Measurements from ENCODE around the gene CASK.

DNA sequence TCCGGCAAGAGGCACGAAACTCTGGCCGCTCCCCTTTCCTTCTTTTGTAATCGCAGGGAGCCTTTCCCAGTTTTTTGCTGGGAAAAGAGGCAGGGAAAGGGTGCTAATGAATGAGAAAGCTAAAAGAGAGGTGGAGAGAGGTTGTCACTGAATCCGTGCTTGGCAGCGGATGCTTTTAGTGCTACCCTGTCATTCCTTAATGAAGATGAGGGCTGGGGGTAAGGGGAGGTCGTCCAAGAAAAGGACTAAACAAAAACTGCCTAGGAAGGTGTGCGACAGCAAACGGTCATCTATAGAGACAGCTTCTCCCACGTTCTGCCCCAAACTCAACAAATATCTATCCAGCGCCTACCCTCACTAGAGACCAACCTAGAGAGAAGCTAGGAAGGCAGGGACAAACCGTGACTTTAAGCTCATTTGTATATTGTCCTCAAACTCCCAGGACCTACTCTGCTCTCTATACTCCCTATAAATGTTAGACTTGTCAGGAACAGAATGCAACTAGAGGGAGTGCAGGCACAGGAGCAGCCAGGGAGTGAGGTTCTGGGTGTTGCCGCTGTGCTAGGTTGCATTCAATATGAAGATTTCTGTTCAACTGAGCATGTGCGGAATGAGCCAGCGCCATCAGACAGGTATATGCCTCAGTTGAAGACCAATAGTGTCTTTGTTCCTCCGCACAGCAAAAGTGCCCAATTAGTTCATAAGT is 777 bp upstream of the CASK start:
- TF ChIP-seq, protein P1, sequence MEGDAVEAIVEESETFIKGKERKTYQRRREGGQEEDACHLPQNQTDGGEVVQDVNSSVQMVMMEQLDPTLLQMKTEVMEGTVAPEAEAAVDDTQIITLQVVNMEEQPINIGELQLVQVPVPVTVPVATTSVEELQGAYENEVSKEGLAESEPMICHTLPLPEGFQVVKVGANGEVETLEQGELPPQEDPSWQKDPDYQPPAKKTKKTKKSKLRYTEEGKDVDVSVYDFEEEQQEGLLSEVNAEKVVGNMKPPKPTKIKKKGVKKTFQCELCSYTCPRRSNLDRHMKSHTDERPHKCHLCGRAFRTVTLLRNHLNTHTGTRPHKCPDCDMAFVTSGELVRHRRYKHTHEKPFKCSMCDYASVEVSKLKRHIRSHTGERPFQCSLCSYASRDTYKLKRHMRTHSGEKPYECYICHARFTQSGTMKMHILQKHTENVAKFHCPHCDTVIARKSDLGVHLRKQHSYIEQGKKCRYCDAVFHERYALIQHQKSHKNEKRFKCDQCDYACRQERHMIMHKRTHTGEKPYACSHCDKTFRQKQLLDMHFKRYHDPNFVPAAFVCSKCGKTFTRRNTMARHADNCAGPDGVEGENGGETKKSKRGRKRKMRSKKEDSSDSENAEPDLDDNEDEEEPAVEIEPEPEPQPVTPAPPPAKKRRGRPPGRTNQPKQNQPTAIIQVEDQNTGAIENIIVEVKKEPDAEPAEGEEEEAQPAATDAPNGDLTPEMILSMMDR (IDR thresholded peaks at IDR 0.05; ENCODE audit: borderline replicate concordance, extremely low read depth, low read length, poor library complexity, severe bottlenecking), result no peak
- TF ChIP-seq EZH2 (IDR thresholded peaks at IDR 0.05; ENCODE audit: borderline replicate concordance, low read depth, low read length, severe bottlenecking), result no peak

All from DND-41 (cell line).